Right hindlimb (tissue), 1 donor: ENCODE data around the gene ZFP3.
"Not testable (repeated sequence)": the region's sequence is repeated elsewhere in the genome, so short reads cannot be mapped to it uniquely, and the experiment has no call there.

Experiments used
- DNase-seq: peaks from one replicate; pipeline ENCODE4 v3.0.0-alpha.2; 2018

The ZFP3 gene

GRCh38 chr17:5078106-5079028 is at the start of gene ZFP3:
Gene ZFP3, plus strand, starts transcription at chr17:5078467. Its CDS starts 13,038 bp downstream, at chr17:5091505.
- peak; percentile 91 for DNase-seq

- not testable (repeated sequence) for DNase-seq
Measured at GRCh38 chr17:5030168-5030567, 48.1 kb upstream of the ZFP3 start.

GRCh38 chr17:5031365-5032082 is 46.7 kb upstream of the ZFP3 start:
- peak; percentile 84 for DNase-seq

- no peak for DNase-seq
Measured at GRCh38 chr17:5032865-5033264, 45.4 kb upstream of the ZFP3 start.

GRCh38 chr17:5033352-5034015 is 44.8 kb upstream of the ZFP3 start:
- no peak for DNase-seq

GRCh38 chr17:5034063-5034462 is 44.2 kb upstream of the ZFP3 start:
- DNase-seq: no peak

- DNase-seq: no peak
Measured at GRCh38 chr17:5034651-5035050, 43.6 kb upstream of the ZFP3 start.

- DNase-seq: no peak
Measured at GRCh38 chr17:5035315-5035714, 43.0 kb upstream of the ZFP3 start, which contains the start of gene SLC52A1. Gene SLC52A1, minus strand, starts transcription at chr17:5035426. Its CDS starts 820 bp downstream, at chr17:5034606.

- DNase-seq: no peak
Measured at GRCh38 chr17:5042157-5043022, 35.9 kb upstream of the ZFP3 start.

GRCh38 chr17:5043524-5043923 is 34.7 kb upstream of the ZFP3 start:
- DNase-seq: no peak

GRCh38 chr17:5044630-5045029 is 33.6 kb upstream of the ZFP3 start:
- no peak for DNase-seq

- DNase-seq: no peak
Measured at GRCh38 chr17:5045496-5045895, 32.8 kb upstream of the ZFP3 start.

- DNase-seq: no peak
Measured at GRCh38 chr17:5047446-5047845, 30.8 kb upstream of the ZFP3 start.

- DNase-seq: no peak
Measured at GRCh38 chr17:5049314-5049841, 28.9 kb upstream of the ZFP3 start.

GRCh38 chr17:5050278-5050677 is 28.0 kb upstream of the ZFP3 start:
- peak; percentile 61 for DNase-seq

- DNase-seq: no peak
Measured at GRCh38 chr17:5055543-5055942, 22.7 kb upstream of the ZFP3 start.

- no peak for DNase-seq
Measured at GRCh38 chr17:5065227-5065744, 13.0 kb upstream of the ZFP3 start.

GRCh38 chr17:5068236-5068635 is 10.0 kb upstream of the ZFP3 start:
- DNase-seq: no peak

GRCh38 chr17:5069724-5070123 is 8.5 kb upstream of the ZFP3 start:
- no peak for DNase-seq

- not testable (repeated sequence) for DNase-seq
Measured at GRCh38 chr17:5075472-5075871, 2.8 kb upstream of the ZFP3 start.

GRCh38 chr17:5077275-5077674 is 992 bp upstream of the ZFP3 start:
- DNase-seq: not testable (repeated sequence)

- DNase-seq: no peak
Measured at GRCh38 chr17:5077781-5078105, 524 bp upstream of the ZFP3 start.
